Stimulated activated memory B cell treated with anti-CD40 and anti-IgM and Interleukin-4, amounts not matched to agents 10 μg/mL and 1 μg/mL and 100 μg/mL, for 72 hours (primary cell): ENCODE measurements around the gene APOBEC3A.

Experiments
- ATAC-seq: fragments of 150-1000 bp; cut with Tn5 transposase; 2 replicates; pipeline ENCODE4 v1.10.0; 2021
- H3K27ac Mint-ChIP-seq: one replicate; pipeline ENCODE4 v1.8.0; 2022; ENCODE audit warnings: mild to moderate bottlenecking, mixed read lengths
- H3K27me3 Mint-ChIP-seq: one replicate; pipeline ENCODE4 v1.8.0; 2022; ENCODE audit warnings: mixed read lengths
- H3K36me3 Mint-ChIP-seq: one replicate; pipeline ENCODE4 v1.8.0; 2022; ENCODE audit warnings: mixed read lengths
- H3K4me1 Mint-ChIP-seq: one replicate; pipeline ENCODE4 v1.8.0; 2022; ENCODE audit warnings: mixed read lengths
- H3K4me3 Mint-ChIP-seq: one replicate; pipeline ENCODE4 v1.8.0; 2022; ENCODE audit warnings: mild to moderate bottlenecking, moderate library complexity, mixed read lengths
- H3K9me3 Mint-ChIP-seq: one replicate; pipeline ENCODE4 v1.8.0; 2022; ENCODE audit warnings: mixed read lengths

APOBEC3A gene

GRCh38 chr22:38957046-38957770 lies at the start of gene APOBEC3A:
Gene APOBEC3A (plus strand): TSS chr22:38957609. CDS start chr22:38957692, 83 bp downstream.
- Mint-ChIP-seq H3K4me1 (peaks cover 46% of the 10 kb centered on the region), H3K9me3 (no peaks in the 10 kb centered on the region), H3K27ac (peak within 1 kb of the TSS; percentile 9), H3K36me3 (no peaks in the 10 kb centered on the region), H3K4me3 (no peak within 1 kb of the TSS), H3K27me3 (peaks cover 35% of the 10 kb centered on the region)
- no peak for ATAC-seq

- Mint-ChIP-seq H3K36me3 (peaks cover 6% of the 10 kb centered on the region), H3K27me3 (peaks cover 70% of the 10 kb centered on the region), H3K9me3 (peaks cover 7% of the 10 kb centered on the region), H3K4me3 (no peak overlapping the region), H3K4me1 (peaks cover 5% of the 10 kb centered on the region), H3K27ac (no peak overlapping the region)
- no peak for ATAC-seq
These were observed 49.6 kb upstream of the APOBEC3A start for GRCh38 chr22:38907767-38908166.

GRCh38 chr22:38911434-38911833 lies 46.0 kb upstream of the APOBEC3A start:
- Mint-ChIP-seq H3K36me3 (no peaks in the 10 kb centered on the region), H3K4me3 (no peak overlapping the region), H3K9me3 (no peaks in the 10 kb centered on the region), H3K27me3 (peaks cover 73% of the 10 kb centered on the region), H3K4me1 (peaks cover 5% of the 10 kb centered on the region), H3K27ac (no peak overlapping the region)
- ATAC-seq: no peak

DNA sequence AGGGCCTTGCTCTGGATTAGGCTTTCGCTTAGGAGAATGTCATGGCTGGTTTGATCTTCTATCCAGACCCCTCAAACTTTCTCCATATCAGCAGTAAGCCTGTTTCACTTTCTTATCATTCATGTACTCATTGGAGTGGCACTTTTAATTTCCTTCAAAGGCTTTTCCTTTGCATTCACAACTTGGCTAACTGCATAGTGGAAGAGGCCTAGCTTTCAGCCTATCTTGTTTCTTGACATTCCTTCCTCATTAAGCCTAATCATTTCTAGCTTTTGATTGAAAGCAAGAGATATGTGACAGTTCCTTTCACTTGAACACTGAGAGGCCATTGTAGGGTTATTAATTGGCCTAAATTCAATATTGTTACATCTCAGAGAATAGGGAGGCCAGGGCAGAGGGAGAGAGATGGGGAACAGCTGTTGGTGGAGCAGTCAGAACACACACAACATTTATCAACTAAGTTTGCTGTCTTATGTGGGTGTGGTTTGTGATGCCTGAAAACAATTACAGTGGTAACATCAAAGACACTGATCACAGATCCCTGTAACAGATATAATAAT lies 37.7 kb upstream of the APOBEC3A start:
- Mint-ChIP-seq H3K27ac (no peak overlapping the region), H3K27me3 (peaks cover 36% of the 10 kb centered on the region), H3K9me3 (no peaks in the 10 kb centered on the region), H3K4me3 (no peak overlapping the region), H3K4me1 (no peaks in the 10 kb centered on the region), H3K36me3 (no peaks in the 10 kb centered on the region)
- ATAC-seq: no peak

GRCh38 chr22:38921120-38921519 lies 36.3 kb upstream of the APOBEC3A start:
- no peaks in the 10 kb centered on the region for H3K9me3 Mint-ChIP-seq
- no peak for ATAC-seq
- H3K4me1 Mint-ChIP-seq: no peaks in the 10 kb centered on the region
- no peak overlapping the region for H3K27ac Mint-ChIP-seq
- peaks cover 29% of the 10 kb centered on the region for H3K27me3 Mint-ChIP-seq
- H3K36me3 Mint-ChIP-seq: no peaks in the 10 kb centered on the region
- no peak overlapping the region for H3K4me3 Mint-ChIP-seq

DNA sequence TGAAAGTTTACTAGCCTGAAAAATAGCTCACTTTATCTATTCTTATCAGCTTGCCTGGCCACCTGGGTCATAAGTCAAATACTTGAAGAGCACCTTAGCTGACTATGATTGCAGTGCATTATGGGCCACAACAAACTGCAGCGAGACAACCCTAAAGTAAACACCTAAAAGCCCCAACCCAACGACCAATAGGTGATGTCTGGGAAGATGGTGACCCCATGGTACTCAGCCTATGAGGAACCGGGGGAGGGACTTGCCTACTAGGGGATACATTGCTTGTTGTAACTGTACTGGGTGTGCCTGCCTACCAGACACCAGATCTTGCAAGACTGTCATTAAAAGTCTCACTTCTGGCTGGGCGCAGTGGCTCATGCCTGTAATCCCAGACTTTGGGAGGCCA lies 35.6 kb upstream of the APOBEC3A start:
- no peak overlapping the region for H3K4me3 Mint-ChIP-seq
- H3K4me1 Mint-ChIP-seq: no peaks in the 10 kb centered on the region
- H3K27ac Mint-ChIP-seq: no peak overlapping the region
- no peaks in the 10 kb centered on the region for H3K36me3 Mint-ChIP-seq
- ATAC-seq: no peak
- peaks cover 31% of the 10 kb centered on the region for H3K27me3 Mint-ChIP-seq
- no peaks in the 10 kb centered on the region for H3K9me3 Mint-ChIP-seq

DNA sequence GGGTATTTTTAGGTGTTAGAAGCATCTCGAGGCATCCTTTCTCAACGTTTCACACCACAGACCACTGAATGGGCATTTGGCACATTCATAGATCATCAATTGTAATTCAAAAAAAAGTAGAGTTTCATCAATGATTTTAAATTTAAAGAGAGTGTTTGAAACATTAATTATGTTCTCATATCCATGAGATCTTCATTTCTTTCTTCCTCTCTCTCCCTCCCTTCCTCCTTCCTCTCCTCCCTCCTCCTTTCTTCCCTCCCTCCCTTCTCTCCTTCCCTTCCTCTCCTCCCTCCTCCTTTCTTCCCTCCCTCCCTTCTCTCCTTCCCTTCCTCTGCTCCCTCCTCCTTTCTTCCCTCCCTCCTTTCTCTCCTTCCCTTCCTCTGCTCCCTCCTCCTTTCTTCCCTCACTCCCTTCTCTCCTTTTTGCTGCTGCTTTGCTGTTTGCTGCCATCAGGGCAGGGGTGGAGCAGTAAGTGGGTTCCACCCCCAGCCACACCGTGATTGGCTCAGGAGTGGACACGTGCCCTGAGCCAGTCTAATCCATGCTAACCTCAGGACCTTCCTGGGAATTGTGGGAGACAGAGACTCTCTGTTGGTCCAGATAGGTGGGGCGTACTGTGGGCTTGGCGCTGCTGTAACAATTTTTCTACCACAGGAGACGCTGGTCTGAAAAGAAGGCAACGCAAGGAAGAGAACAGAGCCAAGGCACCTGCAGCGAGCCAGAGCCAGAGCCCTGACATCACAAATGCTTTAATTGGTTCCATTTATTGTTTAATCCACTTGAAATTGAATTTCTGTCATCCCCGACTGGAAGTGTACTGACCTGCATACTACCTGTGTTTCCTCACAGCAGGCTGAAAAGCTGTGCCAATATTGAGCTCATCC lies 33.7 kb upstream of the APOBEC3A start:
- Mint-ChIP-seq H3K9me3 (no peaks in the 10 kb centered on the region), H3K4me3 (no peak overlapping the region), H3K27me3 (peaks cover 41% of the 10 kb centered on the region), H3K27ac (no peak overlapping the region), H3K4me1 (peaks cover 7% of the 10 kb centered on the region), H3K36me3 (no peaks in the 10 kb centered on the region)
- no peak for ATAC-seq

GRCh38 chr22:38924347-38924952 lies 33.0 kb upstream of the APOBEC3A start:
- no peak for ATAC-seq
- Mint-ChIP-seq H3K4me3 (no peak overlapping the region), H3K36me3 (no peaks in the 10 kb centered on the region), H3K9me3 (no peaks in the 10 kb centered on the region), H3K27ac (no peak overlapping the region), H3K27me3 (peaks cover 41% of the 10 kb centered on the region), H3K4me1 (peaks cover 7% of the 10 kb centered on the region)

GRCh38 chr22:38925571-38926041 lies 31.8 kb upstream of the APOBEC3A start:
- H3K27me3 Mint-ChIP-seq: peaks cover 41% of the 10 kb centered on the region
- no peak for ATAC-seq
- no peak overlapping the region for H3K4me3 Mint-ChIP-seq
- H3K27ac Mint-ChIP-seq: no peak overlapping the region
- H3K9me3 Mint-ChIP-seq: no peaks in the 10 kb centered on the region
- no peaks in the 10 kb centered on the region for H3K36me3 Mint-ChIP-seq
- peaks cover 7% of the 10 kb centered on the region for H3K4me1 Mint-ChIP-seq

GRCh38 chr22:38927033-38927781 lies 30.2 kb upstream of the APOBEC3A start:
- peak overlapping the region; percentile 36 for H3K4me3 Mint-ChIP-seq
- peaks cover 7% of the 10 kb centered on the region for H3K4me1 Mint-ChIP-seq
- no peak overlapping the region for H3K27ac Mint-ChIP-seq
- no peaks in the 10 kb centered on the region for H3K36me3 Mint-ChIP-seq
- H3K9me3 Mint-ChIP-seq: no peaks in the 10 kb centered on the region
- ATAC-seq: peak; percentile 81
- H3K27me3 Mint-ChIP-seq: peaks cover 38% of the 10 kb centered on the region

- no peaks in the 10 kb centered on the region for H3K9me3 Mint-ChIP-seq
- H3K27me3 Mint-ChIP-seq: peaks cover 31% of the 10 kb centered on the region
- no peaks in the 10 kb centered on the region for H3K36me3 Mint-ChIP-seq
- H3K27ac Mint-ChIP-seq: no peak overlapping the region
- no peak for ATAC-seq
- peaks cover 7% of the 10 kb centered on the region for H3K4me1 Mint-ChIP-seq
- no peak overlapping the region for H3K4me3 Mint-ChIP-seq
These were observed 26.9 kb upstream of the APOBEC3A start for GRCh38 chr22:38930512-38930911.

- ATAC-seq: no peak
- Mint-ChIP-seq H3K4me1 (peaks cover 6% of the 10 kb centered on the region), H3K27me3 (peaks cover 45% of the 10 kb centered on the region), H3K9me3 (no peaks in the 10 kb centered on the region), H3K4me3 (no peak overlapping the region), H3K36me3 (no peaks in the 10 kb centered on the region), H3K27ac (no peak overlapping the region)
These were observed 22.4 kb upstream of the APOBEC3A start for GRCh38 chr22:38935023-38935422.

- no peak overlapping the region for H3K27ac Mint-ChIP-seq
- ATAC-seq: no peak
- H3K4me1 Mint-ChIP-seq: peaks cover 6% of the 10 kb centered on the region
- H3K36me3 Mint-ChIP-seq: no peaks in the 10 kb centered on the region
- H3K27me3 Mint-ChIP-seq: peaks cover 45% of the 10 kb centered on the region
- no peak overlapping the region for H3K4me3 Mint-ChIP-seq
- H3K9me3 Mint-ChIP-seq: no peaks in the 10 kb centered on the region
These were observed 21.8 kb upstream of the APOBEC3A start for GRCh38 chr22:38935616-38936015.

DNA sequence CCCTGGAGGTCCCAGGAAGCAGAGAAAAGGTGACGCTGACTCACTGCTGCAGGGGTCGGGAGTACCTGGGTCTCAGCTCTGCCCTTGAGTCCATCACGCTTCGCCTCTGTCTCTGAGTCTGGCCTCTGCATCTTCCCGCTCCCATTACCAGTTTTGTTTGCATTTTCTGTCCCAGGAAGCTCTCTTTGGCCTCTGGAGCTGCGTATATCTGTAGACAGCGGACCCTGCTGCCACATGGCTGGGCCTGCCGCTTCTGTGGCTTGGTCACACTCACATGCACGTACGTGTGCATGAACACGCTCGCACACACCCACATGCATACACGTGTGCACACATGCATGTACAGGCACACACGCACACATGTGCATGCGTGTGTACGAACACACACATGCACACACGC lies 20.8 kb upstream of the APOBEC3A start:
- Mint-ChIP-seq H3K27me3 (peaks cover 45% of the 10 kb centered on the region), H3K4me3 (no peak overlapping the region), H3K27ac (no peak overlapping the region), H3K4me1 (peaks cover 12% of the 10 kb centered on the region), H3K36me3 (no peaks in the 10 kb centered on the region), H3K9me3 (no peaks in the 10 kb centered on the region)
- ATAC-seq: no peak
